AG08395 (cell line): ENCODE results near the gene HPGDS.
"Not testable (repeated sequence)": the region's sequence is repeated elsewhere in the genome, so short reads cannot be mapped to it uniquely, and the experiment has no call there.

Source experiments
- DNase-seq: peaks from one replicate; pipeline ENCODE4 v3.0.0; 2012; ENCODE audit warnings: mixed read lengths, low spot score

The HPGDS gene

DNA sequence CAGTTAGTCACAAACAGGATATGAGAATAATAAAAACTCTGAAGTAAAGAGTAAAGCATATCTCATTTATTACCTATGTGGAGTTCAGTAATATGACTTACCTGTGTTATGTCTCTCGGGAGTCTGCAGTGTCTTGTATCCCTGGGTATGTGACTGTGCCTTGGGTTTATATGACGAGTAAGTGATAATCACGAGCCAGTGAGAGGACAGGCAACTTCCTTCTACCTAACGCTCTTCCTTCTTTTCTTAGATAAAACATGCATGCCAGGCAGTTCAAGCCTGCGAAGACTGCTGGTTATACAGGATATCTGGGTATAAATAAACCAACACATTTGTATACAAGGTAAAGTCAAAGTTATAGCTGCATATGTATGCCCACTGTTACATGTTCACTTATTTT lies at the start of gene HPGDS:
Gene HPGDS, minus strand, starts transcription at position 143 of the 400 bp plus-strand sequence. CDS start 8,207 bp downstream, outside the sequence.
- DNase-seq = no peak

DNA sequence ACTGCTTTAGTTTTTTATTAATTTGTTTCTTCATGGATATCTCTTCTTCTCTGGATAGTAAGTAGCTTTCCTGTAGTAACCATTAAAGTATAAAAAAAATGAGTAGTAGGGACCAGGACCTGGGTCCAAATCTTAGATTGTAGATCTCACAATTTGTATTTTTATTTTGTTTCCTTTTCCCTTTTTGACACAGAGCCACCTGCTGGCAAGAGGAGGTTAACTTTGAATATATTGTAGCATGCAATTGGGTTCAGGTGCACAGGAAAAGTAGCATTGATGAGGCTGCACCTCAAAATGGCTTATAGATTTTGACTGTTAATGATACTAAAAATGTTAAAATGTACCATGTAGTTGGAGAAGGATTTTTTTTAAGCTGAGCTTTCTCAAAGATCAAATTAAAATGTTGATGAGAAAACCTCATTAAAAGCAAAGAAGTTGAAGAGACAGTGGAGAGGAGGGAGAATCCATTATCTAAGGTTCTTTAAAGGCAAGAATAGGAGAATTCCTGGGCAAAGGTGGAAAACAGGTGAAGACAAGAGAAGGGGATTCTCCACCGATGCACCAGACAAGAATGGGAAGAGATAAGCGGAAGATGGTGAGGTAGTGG lies 48.3 kb upstream of the HPGDS start:
- peak; percentile 8 for DNase-seq

DNA sequence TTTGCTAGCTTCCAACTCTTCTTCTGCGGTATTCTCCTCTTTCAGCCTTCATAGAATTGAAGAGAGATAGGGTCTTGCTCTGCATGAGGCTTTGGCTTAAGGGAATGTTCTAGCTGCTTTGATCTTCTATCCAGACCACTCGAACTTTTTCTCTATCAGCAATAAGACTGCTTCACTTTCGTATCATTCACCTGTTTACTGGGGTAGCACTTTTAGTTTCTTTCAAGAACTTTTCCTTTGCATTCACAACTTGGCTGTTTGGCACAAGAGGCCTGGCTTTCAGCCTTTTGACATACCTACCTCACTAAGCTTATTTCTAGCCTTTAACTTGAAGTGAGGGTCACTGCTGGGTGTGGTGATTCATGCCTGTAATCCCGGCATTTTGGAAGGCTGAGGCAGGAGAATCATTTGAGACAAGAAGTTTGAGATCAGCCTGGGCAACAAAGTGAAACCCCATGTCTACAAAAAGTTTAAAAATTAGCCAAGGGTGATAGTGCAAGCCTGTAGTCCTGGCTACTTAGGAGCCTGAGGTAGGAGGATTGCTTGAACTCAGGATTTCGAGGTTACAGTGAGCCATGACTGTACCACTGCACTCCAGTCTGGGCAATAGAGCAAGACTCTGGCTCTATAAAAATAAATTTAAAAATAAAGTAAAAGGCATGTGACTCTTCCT lies 47.1 kb upstream of the HPGDS start:
- no peak for DNase-seq

DNA sequence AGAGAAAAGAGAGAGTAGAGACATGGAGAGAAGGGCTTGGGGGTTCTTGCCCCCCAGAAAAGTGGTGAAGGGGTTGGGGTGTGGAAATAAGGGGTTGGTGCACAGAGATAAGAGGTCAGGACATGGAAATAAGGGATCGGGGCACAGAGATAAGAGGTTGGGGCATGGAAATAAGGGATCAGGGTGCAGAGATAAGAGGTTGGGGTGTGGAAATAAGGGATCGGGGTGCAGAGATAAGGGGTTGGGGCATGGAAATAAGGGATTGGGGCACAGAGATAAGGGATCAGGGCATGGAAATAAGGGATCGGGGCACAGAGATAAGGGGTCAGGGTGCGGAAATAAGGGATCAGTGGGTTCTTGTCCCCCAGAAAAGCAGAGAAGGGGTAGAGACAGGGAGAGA lies 45.3 kb upstream of the HPGDS start:
- not testable (repeated sequence) for DNase-seq

DNA sequence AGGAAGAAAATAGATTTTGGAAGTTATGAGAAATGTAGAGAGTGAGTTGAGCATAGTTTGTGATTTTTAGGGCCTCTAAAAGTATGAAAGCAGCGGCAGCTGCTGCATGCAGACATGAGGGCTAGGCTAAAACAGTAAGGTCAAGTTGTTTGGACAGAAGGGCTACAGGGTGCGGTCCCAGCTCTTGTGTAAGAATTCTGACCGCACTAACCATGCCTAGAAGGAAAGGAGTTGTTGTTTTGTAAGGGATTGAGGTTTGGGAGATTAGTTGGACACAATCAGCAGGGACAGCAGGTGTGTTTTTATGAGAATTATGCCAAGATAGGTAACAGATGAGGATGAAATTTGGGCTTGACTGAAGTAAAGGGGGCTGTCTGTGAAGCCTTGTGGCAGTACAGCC lies 42.8 kb upstream of the HPGDS start:
- not testable (repeated sequence) for DNase-seq

DNA sequence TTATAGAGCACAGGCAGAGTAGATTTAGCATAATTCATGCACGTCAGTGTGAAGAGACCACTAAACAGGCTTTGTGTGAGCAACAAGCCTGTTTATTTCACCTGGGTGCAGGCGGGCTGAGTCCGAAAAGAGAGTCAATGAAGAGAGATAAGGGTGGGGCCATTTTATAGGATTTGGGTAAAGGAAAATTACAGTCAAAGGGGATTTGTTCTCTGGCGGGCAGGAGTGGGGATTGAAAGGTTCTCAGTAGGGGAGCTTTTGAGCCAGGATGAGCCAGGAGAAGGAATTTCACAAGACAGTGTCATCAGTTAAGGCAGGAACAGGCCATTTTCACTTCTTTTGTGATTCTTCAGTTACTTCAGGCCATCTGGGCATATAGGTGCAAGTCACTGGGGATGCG lies 40.3 kb upstream of the HPGDS start:
- DNase-seq = not testable (repeated sequence)

DNA sequence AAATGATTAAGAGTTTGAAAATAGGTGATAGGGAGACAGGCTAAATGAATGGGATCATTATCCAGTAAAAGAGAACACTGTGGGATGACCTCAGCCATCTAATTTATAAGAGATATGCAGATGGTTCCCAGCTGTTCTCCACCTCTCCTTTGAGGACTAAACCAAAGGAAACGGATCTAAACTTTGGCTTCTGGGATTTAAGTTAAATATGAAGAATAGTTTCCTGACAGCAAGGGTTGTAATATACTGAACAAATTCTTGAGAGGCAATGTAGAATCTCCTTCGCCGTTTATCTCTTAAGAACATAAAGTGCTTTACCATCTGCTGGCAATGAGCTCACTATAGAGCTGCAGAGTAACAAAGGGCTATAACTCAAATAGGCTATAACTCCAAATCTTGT lies 35.4 kb upstream of the HPGDS start:
- DNase-seq = no peak

DNA sequence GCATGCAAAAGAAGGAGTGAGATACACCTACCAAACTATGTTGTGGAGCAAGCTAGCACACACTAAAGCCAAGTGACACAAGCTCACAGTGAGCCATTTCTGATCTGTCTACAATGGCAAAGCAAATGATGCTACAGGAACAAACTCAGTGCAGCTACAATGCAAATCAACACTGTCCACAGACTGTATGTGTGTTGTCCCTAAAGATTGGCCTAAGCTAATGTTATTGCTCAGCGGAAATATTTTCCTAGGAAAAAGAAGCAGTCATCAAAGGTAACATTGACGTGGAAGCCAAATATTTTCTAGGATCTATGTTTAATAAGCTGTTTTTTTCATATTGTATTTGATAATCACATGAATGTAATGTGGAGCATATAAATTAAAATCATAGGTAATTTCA lies 34.7 kb upstream of the HPGDS start:
- no peak for DNase-seq

DNA sequence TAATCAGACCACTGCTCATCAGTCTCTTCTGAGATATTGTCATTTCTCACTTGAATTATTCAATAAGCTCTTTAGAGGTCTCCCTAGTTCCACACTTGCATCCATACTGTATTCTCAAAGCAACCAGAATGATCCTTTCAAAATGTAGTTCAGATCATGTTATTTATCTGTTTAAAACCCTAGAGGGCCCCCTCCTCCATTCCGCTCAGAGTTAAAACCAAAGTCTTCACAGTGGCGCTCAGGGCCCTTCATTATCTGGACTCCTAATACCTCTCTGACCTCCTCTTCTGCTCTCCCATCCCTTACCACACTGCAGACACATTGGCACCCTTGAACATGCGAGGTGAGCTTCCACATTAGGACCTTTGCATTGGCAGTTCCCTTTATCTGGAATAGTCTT lies 32.7 kb upstream of the HPGDS start:
- no peak for DNase-seq

DNA sequence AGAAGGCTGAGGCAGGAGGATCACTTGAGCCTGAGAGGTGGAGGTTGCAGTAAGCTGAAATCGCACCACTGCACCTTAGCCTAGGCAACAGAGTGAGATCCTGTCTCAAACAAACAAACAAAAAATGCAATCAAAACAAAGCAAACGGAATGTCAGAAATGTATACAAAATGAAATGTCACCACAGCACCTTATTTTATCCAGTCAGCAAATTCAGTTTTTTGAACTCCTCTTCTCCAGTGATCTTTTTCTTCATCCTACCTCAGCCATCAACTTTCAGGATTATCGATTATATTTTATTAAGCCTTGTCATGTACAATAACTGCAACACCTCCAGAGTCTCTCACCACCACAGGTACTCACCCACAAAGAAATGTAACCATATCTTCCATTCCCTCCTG lies 31.1 kb upstream of the HPGDS start:
- no peak for DNase-seq

DNA sequence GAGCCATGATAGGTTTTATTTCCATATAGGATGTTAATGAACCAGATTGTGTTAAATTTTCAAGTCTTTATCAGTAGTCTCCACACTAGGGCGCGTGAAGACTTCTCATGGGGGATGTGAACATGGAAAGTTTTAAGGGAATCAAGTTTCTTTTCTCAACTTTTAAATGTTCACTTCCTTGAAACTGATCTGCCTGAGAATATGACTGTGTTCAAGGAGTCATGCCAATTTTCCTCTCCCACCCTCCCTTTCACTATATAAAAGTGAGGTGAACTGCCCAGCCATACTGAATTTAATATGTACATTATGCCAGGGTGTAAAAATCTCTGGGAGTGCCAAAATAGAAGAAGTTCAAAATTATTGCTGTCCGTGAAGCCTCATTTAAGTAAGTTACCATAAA lies 30.4 kb upstream of the HPGDS start:
- DNase-seq = no peak

DNA sequence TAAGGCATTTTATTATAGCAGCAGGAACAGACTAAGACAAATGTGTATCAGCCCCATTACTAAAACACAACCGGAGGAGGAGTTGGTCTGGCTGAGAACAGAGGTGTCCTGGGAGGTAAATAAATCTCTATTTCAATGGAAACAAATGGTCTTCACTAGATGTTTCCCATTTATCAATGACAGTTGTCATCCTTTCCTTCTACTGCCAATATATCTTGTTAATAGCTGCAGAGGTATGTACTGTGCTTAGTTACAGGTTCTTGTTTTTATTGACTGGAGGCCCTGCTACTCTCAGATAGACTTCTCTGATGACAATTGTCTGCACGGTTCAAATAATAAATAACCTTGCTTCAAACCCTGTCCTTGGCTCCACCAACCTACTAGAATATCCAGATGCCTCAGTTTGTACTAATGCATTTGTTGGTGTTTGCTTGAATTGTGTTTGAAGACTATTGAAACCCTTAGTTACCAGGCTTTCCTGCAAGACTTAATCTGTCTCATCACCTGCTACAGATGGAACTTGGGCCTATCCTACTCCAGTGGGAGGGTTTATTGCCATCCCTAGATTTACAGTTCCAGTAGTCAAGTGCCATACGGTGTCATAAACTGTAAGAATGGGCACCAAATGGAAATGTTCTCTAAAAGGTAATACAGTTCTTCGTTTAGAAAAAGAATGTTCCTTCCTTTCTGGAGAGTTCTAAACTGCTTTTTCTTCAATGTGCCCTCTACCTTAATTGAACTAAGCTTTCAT lies 29.8 kb upstream of the HPGDS start:
- no peak for DNase-seq

DNA sequence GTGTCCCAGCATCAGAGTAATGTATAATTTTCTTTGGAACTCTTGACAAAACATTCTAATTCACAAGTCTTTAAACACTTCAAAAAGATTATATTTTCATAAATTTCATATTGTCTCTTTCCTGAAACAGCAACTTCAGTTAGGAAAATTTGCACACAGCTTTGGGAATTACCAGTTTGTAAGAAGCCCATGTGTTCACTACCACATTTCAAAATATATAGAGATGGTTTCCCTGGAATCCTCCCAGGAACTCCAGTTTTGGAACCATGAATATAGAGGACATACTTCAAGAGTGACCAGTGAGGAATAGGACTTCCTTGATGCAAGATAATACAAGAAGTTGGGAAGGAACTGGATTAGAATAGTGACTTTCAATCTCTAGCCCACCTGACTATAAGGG lies 28.7 kb upstream of the HPGDS start:
- no peak for DNase-seq

DNA sequence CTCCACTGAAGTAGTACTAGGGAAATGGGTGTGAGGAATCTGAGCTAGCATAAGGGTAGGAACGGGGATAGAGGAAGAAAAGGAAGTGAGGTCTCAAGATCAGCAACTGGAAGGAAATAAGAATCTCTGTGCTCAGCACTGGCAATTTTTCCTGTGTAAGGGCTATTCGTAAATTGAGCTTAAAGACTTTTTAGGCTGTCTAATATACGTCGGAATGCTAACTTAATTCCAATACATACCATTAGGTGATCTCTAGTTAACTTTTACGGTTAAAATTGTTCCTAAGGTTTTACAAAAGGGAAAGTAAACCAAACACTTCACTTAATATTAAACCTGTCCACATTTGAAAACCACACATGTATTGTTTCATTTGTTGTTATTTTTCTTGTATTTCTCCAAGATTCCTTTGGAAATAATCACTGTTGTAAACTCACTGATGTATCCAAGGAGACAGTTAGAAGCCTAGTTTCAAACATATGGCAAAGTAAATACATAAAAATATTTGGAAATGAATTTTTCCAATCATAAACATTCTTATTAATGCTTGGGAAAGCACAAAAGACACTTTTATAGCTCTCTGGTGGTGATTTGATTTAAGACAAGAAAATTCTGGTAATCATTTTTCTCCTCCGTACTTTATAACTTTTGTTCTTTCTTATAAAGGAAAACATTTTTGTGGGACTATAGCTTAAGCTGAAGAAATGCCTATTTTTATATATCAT lies 28.1 kb upstream of the HPGDS start:
- no peak for DNase-seq

DNA sequence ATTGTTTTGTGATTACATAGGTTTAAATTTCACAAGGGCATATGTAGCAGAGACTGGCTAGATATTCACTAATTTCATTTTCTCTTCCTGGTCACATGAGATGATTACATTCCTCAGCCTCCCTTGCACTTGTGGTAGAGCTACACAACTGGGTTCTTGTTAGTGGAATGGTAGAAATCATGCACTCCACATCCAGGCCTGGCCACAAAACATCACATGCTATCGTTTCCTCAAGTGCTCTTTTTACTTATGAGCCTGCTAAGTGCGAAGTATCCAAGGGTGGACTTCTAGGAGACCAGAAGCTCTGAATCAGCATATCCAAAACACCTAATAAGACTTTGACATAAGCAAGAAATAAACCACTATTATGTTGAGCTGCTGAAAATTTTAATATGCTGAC lies 26.4 kb upstream of the HPGDS start:
- no peak for DNase-seq

DNA sequence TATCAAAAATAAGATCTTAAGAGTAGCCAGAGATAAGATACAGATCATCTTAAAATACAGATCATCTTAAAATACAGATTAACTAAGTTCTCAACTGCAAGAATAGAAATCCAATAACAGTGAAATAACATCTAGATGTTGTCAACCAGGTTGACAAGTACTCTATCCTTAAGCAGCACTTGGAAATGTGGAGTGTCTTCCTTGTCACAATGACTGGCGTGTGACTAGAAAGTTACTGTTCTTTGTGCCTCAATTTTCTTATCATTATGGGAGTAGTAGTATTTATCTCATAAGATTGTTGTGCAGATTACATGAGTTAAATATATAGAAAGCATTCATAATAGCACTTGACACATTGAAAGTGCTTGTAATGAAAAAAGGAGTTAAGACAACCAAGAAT lies 25.8 kb upstream of the HPGDS start:
- no peak for DNase-seq

DNA sequence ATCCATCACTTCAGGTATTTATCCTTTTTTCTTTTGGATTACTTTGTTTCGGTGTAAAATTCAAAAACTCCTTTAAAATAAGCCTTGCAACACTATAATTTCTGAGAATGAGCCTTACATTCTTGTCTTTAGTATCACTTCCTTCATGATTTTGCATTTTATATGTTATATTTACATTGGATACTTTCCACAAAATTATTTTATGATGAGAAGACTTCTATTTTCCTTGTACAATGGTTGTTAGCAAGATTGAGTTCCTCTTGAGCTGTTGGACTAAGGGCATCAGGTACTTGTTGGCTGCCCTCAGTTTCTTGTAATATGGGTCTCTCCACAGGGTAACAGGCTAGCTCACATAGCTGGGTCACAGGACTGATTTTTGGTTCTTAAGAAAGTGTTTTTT lies 22.7 kb upstream of the HPGDS start:
- no peak for DNase-seq

DNA sequence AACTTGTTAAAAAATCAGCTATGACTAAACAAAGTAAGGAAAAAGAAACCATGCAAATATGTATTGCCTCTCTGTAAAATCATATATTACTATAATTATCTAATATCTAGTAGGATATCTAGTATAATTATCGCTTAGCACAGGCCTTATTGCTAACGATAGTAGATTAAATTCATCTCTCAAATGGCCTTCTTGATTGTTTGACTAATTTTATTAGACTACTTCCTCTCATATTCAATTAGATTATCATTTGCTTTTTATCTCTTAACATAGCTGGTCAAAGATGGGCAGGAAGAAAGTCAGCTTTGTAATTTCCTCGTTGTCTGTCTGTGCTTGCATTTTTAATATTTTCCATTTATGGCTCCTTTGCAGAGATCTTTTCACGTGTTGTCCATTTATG lies 21.9 kb upstream of the HPGDS start:
- DNase-seq = no peak

DNA sequence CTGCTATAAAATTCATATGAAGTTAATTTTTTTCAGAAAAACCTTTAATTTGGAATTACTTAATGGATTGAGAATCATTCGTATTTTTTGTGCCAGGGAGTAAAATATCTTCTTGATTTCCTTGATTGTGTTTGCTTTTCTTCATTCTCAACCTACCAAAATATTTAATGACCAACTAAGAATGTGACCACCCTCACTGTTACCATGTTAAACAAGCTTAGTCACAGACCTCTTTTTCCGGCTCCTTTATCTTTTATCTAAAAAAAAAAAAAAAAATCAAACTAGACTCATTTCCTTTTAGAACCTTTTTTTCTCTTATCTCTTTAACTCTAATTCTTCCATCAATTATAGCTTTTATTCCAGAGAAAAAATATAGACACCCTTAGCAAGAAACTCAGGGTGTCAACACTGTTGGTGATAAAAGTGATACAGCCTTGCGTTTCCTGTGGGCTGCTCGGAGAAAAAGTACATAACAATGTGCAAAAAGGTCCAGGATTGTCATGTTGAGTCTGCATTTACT lies 20.6 kb upstream of the HPGDS start:
- DNase-seq = no peak

DNA sequence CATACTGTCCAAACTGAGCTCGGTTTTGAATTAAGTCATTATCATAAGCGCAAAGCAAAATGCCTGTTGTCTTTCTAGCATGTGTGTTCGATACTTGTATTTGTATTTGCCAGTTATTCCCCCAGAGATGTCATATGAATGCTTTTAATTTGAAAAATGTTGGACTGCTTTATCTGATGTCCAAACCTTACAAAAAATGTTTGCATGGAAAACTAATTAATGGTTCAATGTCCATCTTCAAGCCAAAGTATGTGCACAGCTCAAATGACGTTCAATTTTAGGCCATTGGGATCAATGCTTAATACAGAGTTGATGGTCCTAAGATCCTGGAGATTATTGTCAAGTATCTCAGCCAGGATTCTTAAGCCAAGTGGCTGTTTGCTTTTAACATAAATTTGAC lies 17.2 kb upstream of the HPGDS start:
- DNase-seq = no peak

DNA sequence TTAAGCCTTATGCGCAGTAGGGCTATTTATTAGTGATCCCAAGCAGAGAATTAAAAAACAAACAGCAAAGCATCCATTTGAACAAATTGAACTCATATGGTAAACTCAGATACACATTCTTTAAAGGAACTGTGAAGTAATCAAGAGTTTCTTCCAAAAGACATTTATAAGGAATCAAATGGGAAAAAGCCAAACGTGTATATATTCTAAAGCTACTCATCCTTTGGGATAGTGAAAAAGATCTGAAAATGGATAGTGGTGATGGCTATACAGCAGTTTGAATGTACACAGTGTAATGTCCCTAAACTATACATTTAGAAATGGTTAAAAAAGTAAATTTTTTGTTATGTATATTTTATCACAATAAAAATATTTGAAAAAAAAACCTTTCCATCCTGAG lies 16.6 kb upstream of the HPGDS start:
- no peak for DNase-seq

DNA sequence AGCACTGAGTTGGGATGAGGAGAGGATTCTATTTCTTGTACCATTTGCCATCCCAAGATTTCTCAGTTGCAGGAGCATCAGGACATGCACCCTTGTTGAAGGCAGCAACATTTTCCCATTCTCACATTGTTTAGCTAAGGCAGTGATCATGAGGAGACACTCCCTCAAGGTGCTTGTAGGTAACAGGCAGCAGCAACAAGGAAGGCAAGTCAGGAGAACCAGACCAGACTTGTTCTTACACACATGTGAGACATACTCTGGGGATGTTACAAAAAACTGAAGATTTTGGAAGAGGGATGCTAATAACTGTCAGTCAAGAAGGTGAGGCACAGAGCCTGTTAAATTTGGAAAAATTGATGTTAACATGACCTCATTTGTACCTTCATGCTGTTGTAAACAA lies 15.5 kb upstream of the HPGDS start:
- DNase-seq = no peak

DNA sequence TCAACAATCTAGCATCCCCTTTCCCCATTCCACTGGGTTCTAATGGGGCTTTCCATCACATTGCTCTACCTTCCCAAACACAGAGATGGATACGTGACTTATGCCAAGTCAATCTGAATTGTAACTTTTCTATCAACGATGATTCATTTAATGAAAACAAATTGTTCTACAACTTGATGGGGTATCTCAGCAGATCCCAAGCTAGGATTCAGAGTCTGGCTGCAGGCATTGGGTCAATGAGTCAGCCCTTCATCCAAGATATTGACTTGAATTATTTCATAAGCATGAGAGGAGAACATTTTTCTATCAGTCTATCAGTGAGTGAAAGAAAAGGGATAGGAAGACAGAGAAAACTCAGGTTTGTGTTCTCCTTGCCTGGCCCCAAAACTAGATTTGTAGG lies 15.0 kb upstream of the HPGDS start:
- DNase-seq = no peak
